ENCODE data around the gene CYP19A1.

GRCh38 chr15:51311510-51311909, 26.9 kb downstream of the CYP19A1 start:
- TF ChIP-seq SIN3A (IDR thresholded peaks at IDR 0.05; ENCODE audit: borderline replicate concordance, insufficient read depth, low read length) (no peak), POLR2AphosphoS5 (IDR thresholded peaks at IDR 0.05; ENCODE audit: low read depth, low read length) (no peak)

Data from PFSK-1 (cell line).